Activated T-helper 17 cell treated with anti-CD3 and anti-CD28 coated beads, Interleukin-2, amount 50 U/mL, for 72 hours (primary cell): ENCODE results near the gene KRT17. TPM values are rescaled to one million over a fixed set of nuclear protein-coding genes. Genes with fewer than 3 reads are reported as not detected.
"Not testable (repeated sequence)": the region's sequence is repeated elsewhere in the genome, so short reads cannot be mapped to it uniquely, and the experiment has no call there.

Experiments
- ATAC-seq: fragments of 150-1000 bp; cut with Tn5 transposase; replicated peaks from 2 replicates; pipeline ENCODE4 v1.10.0; 2021; ENCODE audit warnings: mild to moderate bottlenecking, moderate library complexity
- H3K27ac Mint-ChIP-seq: one replicate; pipeline ENCODE4 v1.8.0; 2022; ENCODE audit warnings: mixed read lengths
- H3K27me3 Mint-ChIP-seq: one replicate; pipeline ENCODE4 v1.8.0; 2022; ENCODE audit warnings: mixed read lengths
- H3K36me3 Mint-ChIP-seq: one replicate; pipeline ENCODE4 v1.8.0; 2022; ENCODE audit warnings: low read depth, mild to moderate bottlenecking, mixed read lengths
- H3K4me1 Mint-ChIP-seq: one replicate; pipeline ENCODE4 v1.8.0; 2022; ENCODE audit warnings: mixed read lengths
- H3K4me3 Mint-ChIP-seq: one replicate; pipeline ENCODE4 v1.8.0; 2022; ENCODE audit warnings: mild to moderate bottlenecking, mixed read lengths
- H3K9me3 Mint-ChIP-seq: one replicate; pipeline ENCODE4 v1.8.0; 2022; ENCODE audit warnings: mixed read lengths
- total RNA-seq, 2 donors: library from RNA; stranded (reverse); gene quantifications; one replicate each; pipeline ENCODE4 v1.2.3, GENCODE V29; 2022

The KRT17 gene
- total RNA-seq, 2 donors from 2014 or later = 0.58 to 2.5 TPM

DNA sequence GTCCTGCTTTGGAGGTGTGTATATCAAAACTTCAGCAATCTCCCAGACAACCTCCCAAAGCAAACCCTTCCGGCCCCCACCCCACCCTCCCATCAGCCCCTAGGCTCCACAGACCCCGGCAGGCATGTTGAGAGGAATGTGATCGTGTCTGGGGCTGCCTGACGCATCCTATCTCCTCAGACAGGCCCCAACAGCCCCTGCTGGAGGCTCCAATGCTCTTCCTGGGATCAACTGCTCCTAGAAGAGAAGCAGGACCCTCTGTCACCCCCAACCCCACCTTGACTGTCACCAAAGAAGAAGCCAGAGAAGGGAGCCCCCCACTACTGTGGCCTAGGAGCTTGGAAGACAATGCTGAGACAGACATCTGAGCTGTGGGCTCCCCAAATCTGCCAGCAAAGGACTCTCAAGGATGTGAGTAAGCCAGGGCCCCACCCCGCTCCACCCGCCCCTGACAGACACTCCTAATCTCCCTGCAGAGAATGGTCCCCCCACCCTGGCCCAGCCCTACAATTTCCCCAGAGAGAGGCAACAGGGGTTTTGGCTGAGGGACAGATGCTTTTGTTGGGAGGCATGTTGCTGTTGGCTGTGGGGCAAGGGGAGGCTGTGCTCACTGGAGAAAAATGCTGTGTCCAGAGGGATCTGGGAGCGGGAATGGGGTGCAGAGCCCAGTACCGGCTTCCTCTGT, 36.1 kb downstream of the KRT17 start:
- no peak overlapping the region for H3K27ac Mint-ChIP-seq
- H3K9me3 Mint-ChIP-seq = no peaks in the 10 kb centered on the region
- ATAC-seq = no peak
- peaks cover 11% of the 10 kb centered on the region for H3K27me3 Mint-ChIP-seq
- no peaks in the 10 kb centered on the region for H3K36me3 Mint-ChIP-seq
- H3K4me3 Mint-ChIP-seq = no peak overlapping the region
- no peaks in the 10 kb centered on the region for H3K4me1 Mint-ChIP-seq

DNA sequence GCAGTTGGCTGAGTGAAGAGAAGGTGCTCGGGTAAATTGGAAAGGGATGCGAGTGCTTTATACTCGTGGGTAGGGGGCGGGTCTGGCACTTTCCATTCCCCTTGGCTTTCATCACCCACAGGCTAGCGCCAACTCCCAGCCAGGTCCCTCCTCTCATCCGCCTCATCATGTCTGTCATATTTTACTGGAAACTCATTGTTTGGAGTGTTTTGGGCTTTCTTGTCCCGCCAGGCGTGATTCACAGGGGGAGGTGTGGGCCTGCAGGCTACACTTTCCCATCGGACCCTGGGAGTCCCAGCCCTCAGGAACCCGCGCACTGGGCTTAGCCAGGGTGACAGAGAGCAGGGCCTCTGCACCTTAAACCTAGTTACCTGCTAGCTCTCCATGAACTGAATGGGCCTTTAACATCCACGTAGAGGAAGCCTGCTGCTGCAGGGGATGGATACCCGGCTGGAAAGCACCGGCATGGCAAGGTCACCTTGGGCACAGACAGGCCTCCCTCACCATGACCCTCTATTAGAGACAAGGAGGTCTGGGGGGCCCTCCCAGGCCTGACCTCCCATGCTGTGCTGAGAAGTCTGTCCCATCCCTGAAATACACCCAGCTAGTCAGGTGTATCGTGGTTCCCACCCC, 37.4 kb downstream of the KRT17 start, which contains the start of gene KRT14:
TSS of gene KRT14 (minus strand) at position 33 of the 633 bp plus-strand sequence. CDS start 61 bp downstream, outside the sequence.
- no peaks in the 10 kb centered on the region for H3K4me1 Mint-ChIP-seq
- H3K27ac Mint-ChIP-seq = no peak within 1 kb of the TSS
- no peaks in the 10 kb centered on the region for H3K9me3 Mint-ChIP-seq
- H3K4me3 Mint-ChIP-seq = no peak within 1 kb of the TSS
- ATAC-seq = no peak
- H3K36me3 Mint-ChIP-seq = no peaks in the 10 kb centered on the region
- peaks cover 14% of the 10 kb centered on the region for H3K27me3 Mint-ChIP-seq

DNA sequence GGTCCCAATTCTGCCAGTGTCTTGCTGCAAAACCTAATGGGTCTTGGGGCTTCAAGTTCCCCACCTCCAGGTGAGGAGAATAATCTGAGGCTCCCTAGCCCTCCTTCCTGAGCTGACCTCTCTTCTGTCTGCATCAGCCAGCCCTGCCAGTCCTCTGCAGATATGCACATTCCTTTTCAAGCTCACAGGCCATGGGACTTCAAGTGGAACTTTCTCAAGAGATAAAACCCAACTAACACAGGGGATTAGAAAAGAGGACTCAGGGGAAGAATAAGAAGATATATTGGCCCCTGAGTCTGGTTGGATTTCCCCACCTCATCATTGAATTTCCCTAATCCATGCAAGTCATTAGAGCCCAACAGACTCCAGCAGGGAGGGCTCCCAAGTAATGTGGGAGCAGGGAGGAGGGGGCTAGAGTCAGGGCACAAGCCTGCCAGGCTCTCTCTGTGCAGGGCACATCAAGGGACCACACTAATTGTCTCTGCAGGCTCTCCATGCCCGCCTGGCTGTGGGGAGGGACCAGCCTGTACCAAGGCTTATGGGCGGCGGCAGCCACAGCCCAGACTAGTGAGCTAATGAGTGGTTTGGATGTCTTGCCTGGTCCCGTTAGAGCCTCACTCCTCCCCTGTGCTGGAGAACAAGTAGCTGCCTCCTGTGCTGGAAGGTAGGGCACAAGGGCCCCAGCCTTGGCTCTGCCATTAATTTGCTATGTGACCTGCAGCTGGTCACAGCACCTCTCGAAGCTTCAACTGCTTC, 38.9 kb downstream of the KRT17 start:
- Mint-ChIP-seq H3K9me3 (no peaks in the 10 kb centered on the region), H3K27me3 (peaks cover 26% of the 10 kb centered on the region), H3K4me1 (no peaks in the 10 kb centered on the region), H3K36me3 (no peaks in the 10 kb centered on the region), H3K27ac (no peak overlapping the region), H3K4me3 (no peak overlapping the region)
- ATAC-seq = no peak

DNA sequence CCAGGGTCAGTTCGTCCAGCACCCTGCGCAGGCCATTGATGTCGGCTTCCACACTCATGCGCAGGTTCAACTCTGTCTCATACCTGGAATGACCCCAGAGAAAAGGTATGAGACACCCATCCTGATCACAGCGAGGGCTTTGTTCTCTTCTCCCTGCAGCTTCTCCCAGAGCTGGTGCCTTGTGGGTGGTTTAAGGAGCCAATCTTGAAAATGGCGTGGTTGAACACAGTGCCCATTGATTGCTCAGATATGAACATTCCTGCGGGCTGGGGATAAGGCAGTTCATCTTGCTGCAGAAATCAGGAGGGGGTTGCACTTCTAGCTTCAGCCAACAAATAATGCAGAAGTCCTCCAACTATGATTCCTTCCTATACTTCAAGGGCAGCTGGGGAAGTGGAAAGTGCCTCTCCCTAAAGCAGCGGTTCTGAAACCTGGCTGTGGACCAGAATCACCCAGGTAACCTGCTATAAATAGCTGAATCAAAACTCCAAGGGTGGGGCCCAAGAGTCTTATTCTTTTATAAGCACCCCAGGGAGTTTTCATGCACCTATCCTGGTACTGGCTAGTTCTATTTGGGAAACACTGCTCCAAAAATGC, 39.9 kb downstream of the KRT17 start:
- peaks cover 28% of the 10 kb centered on the region for H3K27me3 Mint-ChIP-seq
- H3K4me1 Mint-ChIP-seq, ATAC-seq, H3K36me3 Mint-ChIP-seq, H3K4me3 Mint-ChIP-seq, H3K27ac Mint-ChIP-seq, H3K9me3 Mint-ChIP-seq: not testable (repeated sequence)

DNA sequence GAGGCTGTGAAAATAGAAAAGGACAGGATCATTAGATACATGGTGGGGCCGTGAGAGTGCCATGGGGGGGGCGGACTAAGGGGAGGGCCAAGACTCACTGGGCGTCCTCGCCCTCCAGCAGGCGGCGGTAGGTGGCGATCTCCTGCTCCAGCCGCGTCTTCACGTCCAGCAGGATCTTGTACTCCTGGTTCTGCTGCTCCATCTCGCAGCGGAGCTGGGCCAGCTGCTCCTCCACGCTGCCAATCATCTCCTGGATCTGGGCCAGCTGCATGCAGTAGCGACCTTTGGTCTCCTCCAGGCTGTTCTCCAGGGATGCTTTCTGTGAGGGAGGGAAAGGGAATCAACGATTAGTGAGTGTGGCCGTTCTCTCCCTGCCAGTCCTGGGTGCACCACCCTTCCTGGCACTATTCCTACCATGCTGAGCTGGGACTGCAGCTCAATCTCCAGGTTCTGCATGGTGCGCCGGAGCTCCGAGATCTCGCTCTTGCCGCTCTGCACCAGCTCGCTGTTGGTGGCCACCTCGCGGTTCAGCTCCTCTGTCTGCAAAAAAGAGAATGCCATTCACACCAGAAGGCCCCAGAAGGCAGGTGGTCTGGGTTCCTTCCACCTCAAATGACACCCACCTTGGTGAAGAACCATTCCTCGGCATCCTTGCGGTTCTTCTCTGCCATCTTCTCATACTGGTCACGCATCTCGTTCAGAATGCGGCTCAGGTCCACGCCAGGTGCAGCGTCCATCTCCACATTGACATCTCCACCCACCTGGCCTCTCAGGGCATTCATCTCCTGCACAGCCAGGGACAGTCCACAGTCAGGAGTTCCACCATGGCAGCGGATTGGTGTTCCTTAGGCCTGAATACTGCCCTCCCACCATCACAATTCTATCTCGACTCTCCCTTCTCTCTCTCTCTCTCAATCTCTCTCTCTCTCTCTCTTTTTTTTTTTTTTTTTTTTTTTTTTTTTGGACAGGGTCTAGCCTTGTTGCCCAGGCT, 40.9 kb downstream of the KRT17 start:
- Mint-ChIP-seq H3K4me1 (no peaks in the 10 kb centered on the region), H3K27ac (no peak overlapping the region), H3K4me3 (no peak overlapping the region), H3K9me3 (no peaks in the 10 kb centered on the region), H3K36me3 (no peaks in the 10 kb centered on the region), H3K27me3 (peaks cover 31% of the 10 kb centered on the region)
- no peak for ATAC-seq

DNA sequence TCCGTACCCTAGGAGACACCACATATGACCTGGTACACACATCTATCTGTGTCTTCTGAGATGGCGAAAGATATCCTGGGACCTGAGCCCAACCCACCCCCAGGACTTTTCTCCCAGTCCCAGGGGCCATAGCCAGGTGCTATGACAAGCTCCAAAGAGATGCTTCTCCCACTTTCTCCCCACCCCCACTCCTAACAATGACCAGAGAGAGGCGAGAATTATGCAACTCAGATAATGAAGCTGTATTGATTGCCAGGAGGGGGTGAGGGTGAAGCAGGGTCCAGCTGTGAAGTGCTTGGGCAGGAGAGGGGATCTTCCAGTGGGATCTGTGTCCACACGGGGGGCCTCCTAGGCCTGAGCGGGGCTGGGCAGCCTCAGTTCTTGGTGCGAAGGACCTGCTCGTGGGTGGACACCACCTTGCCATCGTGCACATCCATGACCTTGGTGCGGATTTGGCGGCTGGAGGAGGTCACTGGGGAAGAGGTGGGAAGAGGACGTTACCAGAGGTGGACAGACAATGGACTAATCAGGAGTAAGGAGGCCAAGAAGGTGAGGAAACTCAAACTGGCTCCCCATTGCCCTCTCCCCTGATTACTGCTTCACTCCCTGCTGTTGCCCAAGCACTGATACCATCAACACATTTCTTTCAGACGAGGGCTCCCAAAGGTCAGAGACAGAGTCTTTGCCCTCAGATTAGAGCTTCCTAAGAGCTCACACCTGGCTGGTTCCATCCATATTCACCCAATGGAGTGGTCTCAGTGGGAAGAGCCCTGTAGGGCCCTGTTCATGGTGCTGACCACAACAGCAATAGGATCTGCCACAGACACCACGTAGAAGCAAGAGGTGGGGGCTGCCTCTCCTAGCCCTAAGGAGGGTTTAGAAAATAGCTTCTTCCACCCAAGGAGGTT, 42.1 kb downstream of the KRT17 start:
- not testable (repeated sequence) for H3K36me3 Mint-ChIP-seq, ATAC-seq, H3K9me3 Mint-ChIP-seq, H3K4me3 Mint-ChIP-seq, H3K27ac Mint-ChIP-seq, H3K4me1 Mint-ChIP-seq
- peaks cover 34% of the 10 kb centered on the region for H3K27me3 Mint-ChIP-seq

DNA sequence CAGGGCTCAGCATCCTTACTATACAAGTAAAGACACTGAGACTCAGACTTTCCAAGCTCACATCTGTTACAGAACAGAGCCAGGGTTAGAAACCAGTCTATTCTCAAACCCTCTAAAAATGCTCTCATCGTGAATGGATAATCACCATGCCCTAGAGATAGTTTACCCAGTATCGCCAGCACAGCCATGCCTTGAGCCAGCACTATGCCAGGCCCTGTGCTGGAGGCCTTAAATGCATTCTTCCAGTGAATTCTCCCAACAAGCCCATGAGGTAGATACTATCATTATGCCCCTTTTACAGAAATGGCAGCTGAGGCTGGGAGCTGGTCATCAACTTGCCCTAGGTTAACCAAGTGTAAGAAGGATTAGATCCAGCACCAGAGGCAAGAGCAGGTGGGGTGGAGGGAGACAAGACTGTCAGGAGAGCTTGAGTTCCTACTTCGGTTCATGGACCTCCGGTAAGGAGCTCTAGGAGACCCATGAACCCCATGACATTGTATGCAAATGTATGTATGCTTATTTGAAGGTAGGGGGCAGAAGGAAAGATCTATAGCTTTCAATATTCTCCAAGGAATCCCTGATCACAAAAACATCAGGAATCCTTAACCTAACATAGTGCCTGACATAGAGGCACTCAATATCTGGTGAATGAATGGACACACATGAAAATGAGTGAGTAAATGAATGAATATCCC, 42.9 kb downstream of the KRT17 start:
- Mint-ChIP-seq H3K4me1 (no peaks in the 10 kb centered on the region), H3K27ac (no peak overlapping the region), H3K9me3 (no peaks in the 10 kb centered on the region), H3K4me3 (no peak overlapping the region), H3K36me3 (no peaks in the 10 kb centered on the region), H3K27me3 (peaks cover 39% of the 10 kb centered on the region)
- no peak for ATAC-seq

DNA sequence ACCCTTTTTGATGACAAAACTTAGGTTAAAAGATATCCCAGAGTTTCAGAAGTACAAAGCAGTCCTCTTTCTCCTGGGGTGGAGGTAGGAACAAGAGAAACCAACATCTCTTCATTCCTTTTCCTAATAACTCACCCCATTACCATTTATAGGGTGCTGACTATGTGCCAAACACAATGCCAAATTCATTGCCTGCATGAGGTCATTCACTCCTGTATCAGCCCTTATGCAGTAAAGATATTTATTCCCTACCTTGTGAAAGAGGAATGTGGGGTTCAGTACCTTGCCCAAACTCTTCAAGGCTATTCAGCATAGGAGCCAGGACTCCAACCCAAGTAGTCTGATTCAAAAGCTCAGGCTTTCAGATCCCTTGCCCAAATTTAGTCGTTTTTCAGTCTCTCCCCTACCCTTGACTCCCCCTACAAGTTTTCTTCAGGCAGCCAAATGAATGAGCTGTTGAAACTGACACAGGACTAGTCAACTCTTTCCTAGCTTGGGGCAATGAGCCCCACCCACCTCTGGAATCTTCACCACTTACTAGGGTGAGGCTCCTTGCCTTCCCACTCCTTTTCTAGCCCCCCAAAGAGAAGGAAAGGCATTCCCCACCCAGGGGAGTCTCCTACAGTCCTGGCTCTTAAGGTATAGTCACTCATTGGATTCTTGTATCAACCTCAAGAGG, 43.5 kb downstream of the KRT17 start:
- Mint-ChIP-seq H3K9me3 (no peaks in the 10 kb centered on the region), H3K27me3 (peaks cover 38% of the 10 kb centered on the region), H3K36me3 (no peaks in the 10 kb centered on the region), H3K27ac (no peak overlapping the region), H3K4me3 (no peak overlapping the region), H3K4me1 (no peaks in the 10 kb centered on the region)
- ATAC-seq = no peak

DNA sequence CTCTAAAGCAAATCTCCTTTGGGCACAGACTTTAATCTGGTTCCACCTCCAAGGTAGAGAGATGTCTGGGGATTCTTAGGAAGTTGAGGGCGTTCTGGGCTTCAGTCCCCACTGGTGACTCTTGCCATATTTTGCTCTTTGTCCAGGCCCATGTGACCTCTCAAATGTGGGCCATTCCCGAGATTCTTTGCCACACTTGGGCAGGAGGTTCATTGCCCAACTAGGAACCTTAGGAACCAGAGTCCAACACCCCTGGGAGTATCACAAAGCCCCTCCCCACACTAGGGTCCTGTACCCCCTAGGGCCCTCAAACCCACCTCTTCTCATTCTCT, 44.2 kb downstream of the KRT17 start:
- Mint-ChIP-seq H3K4me1 (no peaks in the 10 kb centered on the region), H3K27ac (no peak overlapping the region), H3K9me3 (no peaks in the 10 kb centered on the region), H3K27me3 (peaks cover 36% of the 10 kb centered on the region), H3K36me3 (no peaks in the 10 kb centered on the region), H3K4me3 (no peak overlapping the region)
- no peak for ATAC-seq

DNA sequence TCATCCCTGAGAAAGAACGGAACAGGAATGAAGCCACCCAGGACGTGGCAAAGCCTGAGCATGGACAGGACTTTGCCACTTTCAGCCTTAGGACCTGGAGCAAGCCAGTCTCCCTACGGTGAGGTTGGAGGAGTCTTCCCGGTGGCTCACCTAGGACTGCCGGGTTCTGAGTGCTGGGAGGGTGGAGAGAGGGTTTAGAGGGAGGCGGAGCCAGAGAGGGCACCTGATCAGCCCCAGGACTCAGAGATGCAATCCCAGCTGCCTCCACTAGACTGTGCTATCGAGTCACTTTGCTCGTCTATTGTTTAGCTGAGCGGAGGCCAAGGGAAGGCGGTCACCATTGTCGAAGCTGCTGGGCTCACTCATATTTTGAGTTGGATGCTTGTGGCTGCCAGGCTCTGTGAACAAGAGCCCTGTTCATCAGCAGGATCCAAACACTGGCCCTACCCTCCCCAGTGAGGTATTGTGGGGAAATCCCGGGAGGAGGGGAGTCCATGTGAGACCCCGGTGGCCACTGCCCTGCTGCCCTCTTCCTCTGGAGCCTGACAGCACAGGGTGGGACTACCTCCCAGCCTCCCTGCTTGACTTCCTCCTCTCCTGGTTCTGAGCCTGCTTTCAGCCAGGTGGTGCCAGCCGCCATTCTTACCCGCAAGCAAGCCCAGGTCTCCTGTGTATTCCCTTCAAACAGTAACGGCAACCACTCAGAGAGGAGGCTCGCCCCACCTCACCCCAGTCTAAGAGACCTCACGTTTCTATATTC, 44.7 kb downstream of the KRT17 start:
- H3K27me3 Mint-ChIP-seq = peaks cover 36% of the 10 kb centered on the region
- H3K27ac Mint-ChIP-seq = no peak overlapping the region
- H3K4me3 Mint-ChIP-seq = no peak overlapping the region
- H3K36me3 Mint-ChIP-seq = no peaks in the 10 kb centered on the region
- H3K9me3 Mint-ChIP-seq = no peaks in the 10 kb centered on the region
- ATAC-seq = peak; percentile 93
- no peaks in the 10 kb centered on the region for H3K4me1 Mint-ChIP-seq

DNA sequence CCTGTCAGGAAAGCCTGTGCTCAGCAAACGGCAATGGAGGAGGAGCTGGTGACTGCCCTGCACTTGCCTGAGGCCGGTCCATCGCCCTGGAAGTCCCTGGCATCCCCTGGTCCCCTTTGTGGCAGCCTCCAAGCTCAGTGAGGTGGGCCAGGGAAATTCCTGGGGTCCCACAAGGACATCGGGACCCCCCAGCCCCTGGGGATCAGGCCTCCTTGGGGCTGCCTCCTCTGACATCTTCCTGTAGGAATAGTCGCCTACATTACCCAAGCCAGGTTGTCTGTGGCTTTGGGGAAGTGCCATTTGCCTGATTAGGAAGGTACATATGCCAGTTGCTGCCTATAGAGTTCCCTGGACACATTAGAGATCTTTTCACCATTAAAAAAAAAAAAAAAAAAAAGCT, 45.4 kb downstream of the KRT17 start:
- no peaks in the 10 kb centered on the region for H3K9me3 Mint-ChIP-seq
- no peak overlapping the region for H3K27ac Mint-ChIP-seq
- peaks cover 36% of the 10 kb centered on the region for H3K27me3 Mint-ChIP-seq
- H3K4me3 Mint-ChIP-seq = no peak overlapping the region
- no peaks in the 10 kb centered on the region for H3K36me3 Mint-ChIP-seq
- no peaks in the 10 kb centered on the region for H3K4me1 Mint-ChIP-seq
- no peak for ATAC-seq

DNA sequence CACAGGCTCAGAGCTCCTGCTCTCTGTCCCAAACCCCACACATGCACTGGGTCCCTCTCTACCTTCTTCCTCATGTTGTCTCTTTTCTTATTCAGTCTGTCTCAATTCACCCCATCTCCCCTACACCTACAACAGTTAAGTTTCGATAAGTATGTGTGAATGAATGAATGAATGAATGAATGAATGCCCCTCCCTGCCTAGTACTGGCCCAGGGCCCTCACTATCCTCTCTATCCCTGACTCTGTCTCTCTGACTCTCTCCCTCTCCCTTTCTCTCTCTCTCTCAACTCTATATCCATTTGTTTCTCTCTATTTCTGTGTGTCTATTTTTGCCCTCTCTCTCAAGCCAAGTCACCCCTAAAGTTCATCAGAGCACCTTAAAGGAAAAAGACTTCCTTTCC, 45.8 kb downstream of the KRT17 start:
- Mint-ChIP-seq H3K4me3 (no peak overlapping the region), H3K27me3 (peaks cover 34% of the 10 kb centered on the region)
- no peak for ATAC-seq

More for the DNA sequence above, 45.8 kb downstream of the KRT17 start:
- Mint-ChIP-seq H3K4me1 (no peaks in the 10 kb centered on the region), H3K9me3 (no peaks in the 10 kb centered on the region), H3K27ac (no peak overlapping the region), H3K36me3 (no peaks in the 10 kb centered on the region)
